ENCODE measurements around the gene RALA. TPM values are rescaled to one million over a fixed set of nuclear protein-coding genes. Genes with fewer than 3 reads are reported as not detected.

Gene RALA
- total and polyA plus RNA-seq, 12 donors: 15.4 to 58.6 (median 30.4) TPM

GRCh38 chr7:39661960-39662359 lies 38.6 kb downstream of the RALA start:
- H3K9me3 ChIP-seq (replicated peaks in 1 of 3): no peaks in the 10 kb centered on the region
- no peak for DNase-seq
- H3K36me3 ChIP-seq (replicated peaks in 1 of 2): no peaks in the 10 kb centered on the region
- TF ChIP-seq POLR2A (IDR thresholded peaks at IDR 0.05) (no peak), CTCF (IDR thresholded peaks at IDR 0.05) (no peak)
- H3K27me3 ChIP-seq: no peaks in the 10 kb centered on the region
- peaks cover 13 to 33% of the 10 kb centered on the region in 2 donors for H3K4me1 ChIP-seq (replicated peaks in 1 of 2)
- no peak overlapping the region for H3K27ac ChIP-seq
- intact Hi-C loops (cut with DNase I): no loop called here
- no peak overlapping the region for H3K4me3 ChIP-seq
- 97 to 98% (median 97%) methylated on average over 6 of the region's 6 CpGs for WGBS, 4 donors

- intact Hi-C loops (cut with DNase I): no loop called here
- H3K36me3 ChIP-seq (replicated peaks in 1 of 2): no peaks in the 10 kb centered on the region
- H3K4me1 ChIP-seq (replicated peaks in 1 of 2): peaks cover 13 to 42% of the 10 kb centered on the region in 2 donors
- H3K4me3 ChIP-seq: no peak overlapping the region
- no peak for DNase-seq
- no peaks in the 10 kb centered on the region for H3K9me3 ChIP-seq (replicated peaks in 1 of 3)
- no peak for TF ChIP-seq CTCF (IDR thresholded peaks at IDR 0.05)
- no peak for TF ChIP-seq POLR2A (IDR thresholded peaks at IDR 0.05)
- no peak overlapping the region for H3K27ac ChIP-seq
- H3K27me3 ChIP-seq: no peaks in the 10 kb centered on the region
Observed at GRCh38 chr7:39663263-39663662, 39.9 kb downstream of the RALA start.

GRCh38 chr7:39664057-39664456 lies 40.7 kb downstream of the RALA start:
- no peak for DNase-seq
- H3K4me1 ChIP-seq (replicated peaks in 1 of 2): peaks cover 10 to 41% of the 10 kb centered on the region in 2 donors
- H3K27me3 ChIP-seq: no peaks in the 10 kb centered on the region
- intact Hi-C loops (cut with DNase I): no loop called here
- no peaks in the 10 kb centered on the region for H3K36me3 ChIP-seq (replicated peaks in 1 of 2)
- H3K4me3 ChIP-seq: no peak overlapping the region
- no peak overlapping the region for H3K27ac ChIP-seq
- no peak for TF ChIP-seq CTCF (IDR thresholded peaks at IDR 0.05)
- no peak for TF ChIP-seq POLR2A (IDR thresholded peaks at IDR 0.05)
- WGBS, 4 donors: 61 to 90% (median 72%) methylated on average over 1 of the region's 1 CpG
- H3K9me3 ChIP-seq (replicated peaks in 1 of 3): no peaks in the 10 kb centered on the region

- Histone ChIP-seq H3K4me3 (no peak overlapping the region), H3K36me3 (replicated peaks in 1 of 2) (no peaks in the 10 kb centered on the region), H3K27ac (no peak overlapping the region), H3K27me3 (no peaks in the 10 kb centered on the region), H3K9me3 (replicated peaks in 1 of 3) (no peaks in the 10 kb centered on the region), H3K4me1 (replicated peaks in 1 of 2) (peaks cover 5 to 35% of the 10 kb centered on the region in 2 donors)
- 49 to 62% (median 59%) methylated on average over 3 of the region's 3 CpGs for WGBS, 4 donors
- TF ChIP-seq POLR2A (IDR thresholded peaks at IDR 0.05): no peak
- TF ChIP-seq CTCF (IDR thresholded peaks at IDR 0.05): no peak
- intact Hi-C loops (cut with DNase I): no loop called here
- DNase-seq: no peak
Observed at GRCh38 chr7:39664585-39664984, 41.2 kb downstream of the RALA start.
